H54 (cell line): Measurements from ENCODE around the gene ELMO3.
A peak's percentile ranks its signal among the peaks of the same experiment; 100 is the strongest.

Experiments
- DNase-seq: peaks from one replicate; pipeline ENCODE4 v3.0.0; 2011; ENCODE audit warnings: low spot score, mixed read lengths; ENCODE audit not compliant: insufficient read length
- FAIRE-seq: peaks from 3 replicates; lab custom pipeline; 2011; peaks lifted over from hg19 to GRCh38; lab: Jason Lieb, UNC
- POLR2A ChIP-seq: IDR thresholded peaks from 2 replicates; pipeline ENCODE4 v1.6.1; 2011; ENCODE audit warnings: low read depth, mild to moderate bottlenecking, low read length

Gene ELMO3

GRCh38 chr16:67182288-67182687 lies 16.6 kb upstream of the ELMO3 start:
- DNase-seq = no peak
- no peak for TF ChIP-seq POLR2A
- FAIRE-seq = no peak

- FAIRE-seq = no peak
- DNase-seq = no peak
- no peak for TF ChIP-seq POLR2A
Measured at GRCh38 chr16:67183284-67183626, 15.7 kb upstream of the ELMO3 start.

GRCh38 chr16:67183627-67184452 lies 15.1 kb upstream of the ELMO3 start, which contains the start of gene MATCAP1:
Gene MATCAP1 (minus strand): TSS chr16:67183963. CDS start chr16:67180610, 3,353 bp downstream.
- TF ChIP-seq POLR2A = peak; percentile 51; the same call in 1 of the 2 replicates
- peak; percentile 73 for FAIRE-seq
- peak; percentile 99 for DNase-seq

GRCh38 chr16:67184453-67184994 lies 14.4 kb upstream of the ELMO3 start:
- no peak for TF ChIP-seq POLR2A
- FAIRE-seq = no peak
- DNase-seq = no peak

DNA sequence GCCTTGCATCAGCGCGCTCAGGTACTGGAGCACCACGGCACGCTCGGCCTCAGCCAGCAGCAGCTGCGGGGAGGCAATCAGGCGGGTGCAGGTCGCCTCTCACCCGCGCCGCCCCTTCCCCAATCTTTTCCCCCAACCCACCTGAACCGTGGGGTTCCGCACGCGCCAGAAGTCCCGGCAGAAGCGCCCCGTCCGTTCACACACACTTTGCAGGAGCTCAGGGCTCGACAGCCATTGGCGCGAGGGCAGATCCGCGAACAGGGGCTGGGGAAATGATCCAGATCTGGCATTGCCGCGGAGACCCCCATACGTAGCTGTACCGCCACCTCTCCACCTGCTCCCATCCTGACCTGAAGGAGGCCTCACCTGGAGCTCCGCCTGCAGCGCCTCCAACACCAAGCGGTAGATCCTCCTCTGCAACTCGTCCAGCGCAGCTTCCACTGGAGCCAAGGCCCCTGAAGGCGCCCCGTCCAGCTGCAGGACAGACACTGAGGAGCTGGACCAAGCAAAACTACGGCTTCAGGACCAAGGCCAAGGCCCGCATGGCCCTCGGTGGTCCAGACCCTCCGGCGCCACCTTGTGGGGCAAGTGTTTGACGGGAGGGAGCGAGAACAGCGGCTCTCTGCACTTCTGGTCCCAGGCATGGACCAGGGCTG lies 13.8 kb upstream of the ELMO3 start:
- FAIRE-seq = no peak
- TF ChIP-seq POLR2A = no peak
- DNase-seq = peak; percentile 81

- no peak for TF ChIP-seq POLR2A
- DNase-seq (no peak), FAIRE-seq (no peak)
Measured at GRCh38 chr16:67185651-67186134, 13.2 kb upstream of the ELMO3 start.

DNA sequence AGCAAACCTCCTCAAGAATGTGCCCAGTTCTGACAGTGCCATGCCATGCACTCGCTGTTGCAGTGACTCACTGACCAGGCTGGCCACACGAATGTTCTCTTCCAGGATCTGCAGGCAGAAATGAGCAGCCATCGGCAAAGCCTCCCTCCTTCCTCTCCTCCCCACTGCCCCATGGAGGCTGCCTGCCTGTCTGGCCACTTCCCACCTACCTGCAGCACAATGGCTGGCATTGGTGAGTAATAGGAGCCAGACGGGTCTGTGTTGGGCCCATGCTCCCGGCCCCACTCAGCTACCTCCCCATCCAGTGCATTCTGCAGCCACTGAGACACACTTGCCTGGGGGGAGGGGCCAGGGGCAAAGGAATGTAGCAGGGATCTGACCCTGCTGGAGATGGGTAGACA lies 12.4 kb upstream of the ELMO3 start:
- no peak for TF ChIP-seq POLR2A
- DNase-seq = peak; percentile 92
- no peak for FAIRE-seq

DNA sequence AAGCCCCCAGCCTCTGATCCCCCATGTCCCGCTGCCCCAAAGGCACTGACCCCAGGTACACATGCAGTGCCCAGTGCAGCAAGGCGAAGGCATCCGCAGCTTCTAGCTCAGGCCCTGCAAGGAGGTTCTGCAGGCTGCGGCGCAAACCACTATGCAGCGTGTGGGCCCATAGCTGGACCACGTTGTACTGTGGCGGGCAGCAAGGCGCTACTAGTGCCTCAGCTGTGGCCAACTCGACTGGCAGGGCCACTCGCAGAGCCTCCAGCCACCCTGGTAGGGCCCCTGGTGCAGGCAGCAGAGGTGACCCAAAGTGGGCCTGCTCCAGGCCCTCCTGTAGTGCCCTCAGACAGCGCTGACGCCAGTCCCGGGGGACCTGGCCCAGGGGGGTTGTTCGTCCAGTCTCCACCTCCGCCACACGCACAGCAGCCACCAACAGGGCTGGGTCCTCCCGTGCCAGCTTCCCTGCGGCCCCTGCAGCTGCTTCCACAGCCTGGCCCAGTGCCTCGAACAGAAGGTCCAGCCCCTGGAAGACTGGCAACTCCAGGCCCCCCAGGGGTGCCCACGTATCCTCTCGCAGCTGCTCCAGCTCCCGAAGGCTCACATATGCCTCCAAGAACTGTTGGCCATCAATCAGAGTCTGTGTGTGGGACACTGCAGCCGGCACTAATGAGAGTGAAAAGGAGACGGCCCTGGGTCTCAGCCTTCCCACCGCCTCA lies 11.6 kb upstream of the ELMO3 start:
- no peak for TF ChIP-seq POLR2A
- DNase-seq (no peak), FAIRE-seq (no peak)

GRCh38 chr16:67188323-67188722 lies 10.6 kb upstream of the ELMO3 start:
- TF ChIP-seq POLR2A = no peak
- FAIRE-seq = no peak
- DNase-seq = no peak

DNA sequence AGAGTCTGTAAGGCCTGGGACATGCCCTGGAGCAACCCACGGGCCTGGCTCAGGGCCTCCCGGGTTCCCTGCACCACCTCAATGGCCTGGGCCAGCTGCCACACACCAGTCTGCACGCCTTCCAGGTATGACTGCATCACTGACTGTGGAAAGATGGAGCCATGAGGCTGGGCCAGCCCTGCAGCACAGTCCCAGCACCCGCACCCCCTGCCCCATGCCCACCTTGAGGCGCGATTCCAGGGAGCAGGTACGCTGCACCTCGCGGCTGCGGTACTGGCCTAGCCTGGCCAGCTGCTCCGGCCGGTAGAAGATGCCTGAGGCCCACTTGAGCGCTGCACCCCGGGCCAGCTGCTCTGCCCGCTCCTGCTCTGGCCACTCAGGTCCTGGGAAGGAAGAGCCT lies 10.1 kb upstream of the ELMO3 start:
- TF ChIP-seq POLR2A = no peak
- FAIRE-seq (no peak), DNase-seq (no peak)

GRCh38 chr16:67190041-67190440 lies 8.9 kb upstream of the ELMO3 start, which contains the start of gene EXOC3L1:
Gene EXOC3L1 (minus strand): TSS chr16:67190136. CDS start chr16:67189676, 460 bp downstream.
- FAIRE-seq = no peak
- no peak for DNase-seq
- TF ChIP-seq POLR2A = no peak

DNA sequence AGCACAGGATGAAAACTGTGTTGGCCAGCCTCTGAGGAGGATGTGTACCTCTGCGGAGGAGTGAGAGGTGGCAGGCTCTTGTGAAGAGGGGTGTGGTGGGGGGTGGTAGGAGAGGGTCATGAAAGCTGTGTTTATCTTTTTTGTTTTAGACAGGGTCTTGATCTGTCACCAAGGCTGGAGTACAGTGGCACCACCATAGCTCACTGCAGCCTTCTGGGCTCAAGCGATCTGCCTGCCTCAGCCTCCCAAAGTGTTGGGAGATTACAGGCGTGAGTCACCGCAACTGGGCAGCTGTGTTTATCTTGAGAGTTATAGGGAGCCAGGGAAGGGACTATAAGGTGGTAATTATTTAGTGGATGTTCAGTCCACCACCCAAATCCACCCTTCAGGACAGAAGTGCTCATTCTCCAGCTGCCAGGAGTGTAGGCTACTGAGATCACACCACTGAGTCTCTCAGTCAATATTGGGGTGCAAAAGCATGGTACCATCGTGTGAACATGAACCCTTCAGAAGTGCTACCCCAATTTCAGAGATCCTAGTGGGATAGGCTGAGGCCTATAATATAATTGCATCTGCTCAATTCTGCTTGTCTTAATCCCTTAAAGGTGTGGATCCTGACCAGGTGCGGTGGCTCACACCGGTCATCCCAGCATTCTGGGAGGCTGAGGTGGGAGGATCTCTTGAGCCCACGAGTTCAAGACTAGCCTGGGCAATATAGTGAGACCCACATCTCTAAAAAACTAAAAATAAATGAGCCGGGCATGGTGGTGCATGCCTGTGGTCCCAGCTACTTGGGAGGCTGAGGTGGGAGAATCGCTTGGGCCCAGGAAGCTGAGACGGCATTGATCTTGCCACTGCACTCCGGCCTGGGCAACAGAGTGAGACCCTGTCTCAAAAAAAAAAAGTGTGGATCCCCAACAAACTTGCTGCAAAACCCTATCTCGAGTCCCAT lies 8.2 kb upstream of the ELMO3 start:
- DNase-seq (no peak), FAIRE-seq (no peak)
- no peak for TF ChIP-seq POLR2A
